Measurements from ENCODE around the gene SMCO2.

The SMCO2 gene

DNA sequence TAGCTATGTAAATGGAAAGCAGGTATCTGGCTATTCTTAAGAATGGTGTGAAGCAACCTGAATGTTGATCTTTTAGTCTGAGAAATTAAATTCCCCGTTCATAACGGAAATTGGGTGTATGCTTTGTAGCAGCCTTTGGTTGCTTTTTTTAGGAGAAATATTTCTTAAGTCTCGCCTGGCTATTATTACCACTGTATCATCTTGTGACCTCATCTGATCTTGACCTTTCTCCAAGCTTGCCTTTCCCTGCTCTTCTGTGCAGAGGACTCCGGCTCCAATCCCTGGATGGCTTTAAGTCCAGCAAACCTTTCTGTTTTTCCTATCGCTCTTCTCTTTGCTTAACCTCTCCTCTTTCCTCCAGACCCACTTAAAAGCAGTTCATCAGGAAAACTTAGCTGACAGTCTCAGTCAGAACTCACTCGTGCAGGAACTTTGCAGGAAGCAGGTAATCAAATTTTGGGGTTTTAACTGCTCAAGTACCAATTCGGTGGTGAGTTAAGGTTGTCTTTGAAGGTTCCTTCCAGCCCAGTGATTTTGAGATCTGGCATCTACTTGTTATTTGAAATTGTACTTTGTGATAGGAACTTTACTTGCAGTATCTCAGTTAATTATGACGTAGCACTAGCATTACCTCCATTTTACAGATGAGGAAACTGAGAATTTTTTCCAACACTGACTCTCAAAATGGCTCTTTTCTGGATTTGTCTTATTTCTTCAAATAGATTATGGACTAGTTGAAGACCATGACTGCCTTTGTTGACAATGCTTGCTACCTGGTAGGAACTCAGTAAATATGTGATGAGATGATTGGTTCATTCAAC, 91.5 kb downstream of the SMCO2 start:
- TF ChIP-seq TAF1 (IDR thresholded peaks at IDR 0.05; ENCODE audit: borderline replicate concordance, insufficient read depth, low read length) (no peak), SIN3A (IDR thresholded peaks at IDR 0.05; ENCODE audit: borderline replicate concordance, insufficient read depth, low read length) (no peak), POLR2AphosphoS5 (IDR thresholded peaks at IDR 0.05; ENCODE audit: low read depth, low read length) (no peak), FOXP2 (optimal IDR thresholded peaks at IDR 0.05; ENCODE audit: borderline replicate concordance, extremely low read depth, extremely low read length, insufficient read depth) (no peak)
- TF ChIP-seq, protein P1, sequence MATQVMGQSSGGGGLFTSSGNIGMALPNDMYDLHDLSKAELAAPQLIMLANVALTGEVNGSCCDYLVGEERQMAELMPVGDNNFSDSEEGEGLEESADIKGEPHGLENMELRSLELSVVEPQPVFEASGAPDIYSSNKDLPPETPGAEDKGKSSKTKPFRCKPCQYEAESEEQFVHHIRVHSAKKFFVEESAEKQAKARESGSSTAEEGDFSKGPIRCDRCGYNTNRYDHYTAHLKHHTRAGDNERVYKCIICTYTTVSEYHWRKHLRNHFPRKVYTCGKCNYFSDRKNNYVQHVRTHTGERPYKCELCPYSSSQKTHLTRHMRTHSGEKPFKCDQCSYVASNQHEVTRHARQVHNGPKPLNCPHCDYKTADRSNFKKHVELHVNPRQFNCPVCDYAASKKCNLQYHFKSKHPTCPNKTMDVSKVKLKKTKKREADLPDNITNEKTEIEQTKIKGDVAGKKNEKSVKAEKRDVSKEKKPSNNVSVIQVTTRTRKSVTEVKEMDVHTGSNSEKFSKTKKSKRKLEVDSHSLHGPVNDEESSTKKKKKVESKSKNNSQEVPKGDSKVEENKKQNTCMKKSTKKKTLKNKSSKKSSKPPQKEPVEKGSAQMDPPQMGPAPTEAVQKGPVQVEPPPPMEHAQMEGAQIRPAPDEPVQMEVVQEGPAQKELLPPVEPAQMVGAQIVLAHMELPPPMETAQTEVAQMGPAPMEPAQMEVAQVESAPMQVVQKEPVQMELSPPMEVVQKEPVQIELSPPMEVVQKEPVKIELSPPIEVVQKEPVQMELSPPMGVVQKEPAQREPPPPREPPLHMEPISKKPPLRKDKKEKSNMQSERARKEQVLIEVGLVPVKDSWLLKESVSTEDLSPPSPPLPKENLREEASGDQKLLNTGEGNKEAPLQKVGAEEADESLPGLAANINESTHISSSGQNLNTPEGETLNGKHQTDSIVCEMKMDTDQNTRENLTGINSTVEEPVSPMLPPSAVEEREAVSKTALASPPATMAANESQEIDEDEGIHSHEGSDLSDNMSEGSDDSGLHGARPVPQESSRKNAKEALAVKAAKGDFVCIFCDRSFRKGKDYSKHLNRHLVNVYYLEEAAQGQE (IDR thresholded peaks at IDR 0.05; ENCODE audit: insufficient read depth in 1 of 2, low read depth in 2 of 2, low read length in 2 of 2), result no peak

DNA sequence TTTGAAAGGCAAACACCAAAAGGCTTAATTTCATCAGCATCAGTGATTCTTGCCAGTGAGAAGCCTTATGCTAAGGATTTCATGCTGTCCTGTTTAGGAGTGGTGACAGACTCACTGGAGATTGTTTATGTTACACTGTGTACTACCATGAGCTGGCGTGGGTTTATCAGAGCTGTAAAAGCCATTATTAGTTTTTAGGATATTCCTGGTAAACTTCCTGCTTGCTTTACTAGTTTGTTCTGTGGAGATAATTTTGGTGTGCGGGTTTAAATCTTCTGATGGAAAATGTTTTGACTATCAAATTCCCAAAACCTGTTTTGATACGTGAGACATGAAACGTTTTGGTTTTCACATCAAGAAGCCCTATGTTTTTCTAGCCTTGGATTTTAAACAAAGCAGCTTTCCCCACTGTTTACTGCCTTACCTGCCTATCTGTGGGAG, 92.7 kb downstream of the SMCO2 start:
- TF ChIP-seq, protein P1 (IDR thresholded peaks at IDR 0.05; ENCODE audit: insufficient read depth in 1 of 2, low read depth in 2 of 2, low read length in 2 of 2), result no peak
- TF ChIP-seq POLR2AphosphoS5 (IDR thresholded peaks at IDR 0.05; ENCODE audit: low read depth, low read length) (no peak), FOXP2 (optimal IDR thresholded peaks at IDR 0.05; ENCODE audit: borderline replicate concordance, extremely low read depth, extremely low read length, insufficient read depth) (no peak), SIN3A (IDR thresholded peaks at IDR 0.05; ENCODE audit: borderline replicate concordance, insufficient read depth, low read length) (no peak), TAF1 (IDR thresholded peaks at IDR 0.05; ENCODE audit: borderline replicate concordance, insufficient read depth, low read length) (no peak)

DNA sequence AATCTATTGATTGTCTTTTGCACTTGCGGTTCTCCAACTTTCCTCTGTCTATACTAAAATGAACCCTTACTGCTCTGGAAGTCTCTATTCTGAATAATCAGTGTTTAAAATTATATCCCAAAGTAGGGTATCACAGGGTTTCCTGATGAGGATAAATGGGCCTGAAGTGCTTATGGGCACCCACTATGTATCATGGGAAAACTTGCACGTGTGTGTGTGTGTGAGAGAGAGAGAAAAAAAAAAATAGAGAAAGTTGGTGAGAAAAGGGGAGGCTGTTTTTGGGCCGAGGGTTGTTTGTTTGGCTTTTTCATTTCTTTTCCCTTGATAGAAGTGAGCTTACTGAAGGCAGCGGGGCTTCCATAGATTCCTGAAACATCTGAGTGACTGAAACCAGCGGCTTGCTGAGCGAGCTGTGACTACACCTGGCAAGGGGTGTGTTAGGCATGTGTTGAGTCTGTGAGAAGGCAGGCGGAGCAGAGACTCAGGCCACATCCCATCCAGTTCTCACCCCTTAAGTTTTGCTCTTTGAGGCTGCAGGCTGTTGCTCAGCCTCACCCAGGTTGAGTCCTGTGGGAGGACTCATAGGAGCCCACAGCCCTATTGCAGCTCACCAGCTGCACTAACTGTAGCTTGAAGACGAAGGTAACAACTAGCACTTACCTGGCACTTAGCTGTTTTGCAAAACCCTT, 94.6 kb downstream of the SMCO2 start:
- no peak for TF ChIP-seq SIN3A (IDR thresholded peaks at IDR 0.05; ENCODE audit: borderline replicate concordance, insufficient read depth, low read length)

DNA sequence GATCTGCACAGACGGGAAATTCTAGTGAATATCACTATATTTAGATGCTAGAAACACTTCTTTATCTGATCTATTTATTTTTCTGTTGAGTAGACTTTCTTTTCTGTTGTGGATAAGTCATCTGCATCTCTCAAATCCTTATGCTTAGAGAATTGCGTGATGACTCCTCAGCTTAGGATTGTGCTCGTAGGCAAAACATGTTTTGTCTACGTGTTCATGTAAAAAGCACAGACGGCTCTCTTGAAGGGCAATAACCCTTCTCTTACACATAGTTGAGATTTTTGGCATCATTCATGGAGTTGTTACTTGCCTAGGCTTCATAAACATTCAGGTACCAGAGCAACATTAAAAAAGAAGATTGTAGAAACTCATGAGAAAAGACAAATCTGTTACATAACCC, 96.1 kb downstream of the SMCO2 start:
- TF ChIP-seq FOXP2 (optimal IDR thresholded peaks at IDR 0.05; ENCODE audit: borderline replicate concordance, extremely low read depth, extremely low read length, insufficient read depth), result no peak
- TF ChIP-seq, protein P1 (IDR thresholded peaks at IDR 0.05; ENCODE audit: insufficient read depth in 1 of 2, low read depth in 2 of 2, low read length in 2 of 2), result no peak
- no peak for TF ChIP-seq POLR2AphosphoS5 (IDR thresholded peaks at IDR 0.05; ENCODE audit: low read depth, low read length)
- no peak for TF ChIP-seq TAF1 (IDR thresholded peaks at IDR 0.05; ENCODE audit: borderline replicate concordance, insufficient read depth, low read length)
- TF ChIP-seq SIN3A (IDR thresholded peaks at IDR 0.05; ENCODE audit: borderline replicate concordance, insufficient read depth, low read length), result no peak

DNA sequence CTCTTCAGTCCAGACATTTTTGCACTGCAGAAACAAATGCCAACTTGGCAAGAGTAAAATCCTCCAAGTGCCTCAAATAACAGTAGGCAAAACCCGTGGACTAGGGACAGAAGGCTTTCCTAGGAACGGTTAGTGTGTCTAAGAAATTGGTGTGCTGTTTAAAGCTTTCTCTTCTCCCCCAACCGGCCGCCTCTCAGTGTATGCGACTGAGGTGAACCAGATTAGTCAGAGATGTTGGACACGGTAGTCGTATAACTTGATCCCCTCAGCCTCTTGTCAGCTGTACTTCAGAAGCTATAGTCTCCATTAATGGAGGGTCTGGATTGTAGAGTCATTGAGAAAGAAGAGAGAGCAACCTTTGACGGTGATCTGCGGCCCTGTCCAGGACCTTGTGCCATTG, 99.1 kb downstream of the SMCO2 start:
- TF ChIP-seq TAF1 (IDR thresholded peaks at IDR 0.05; ENCODE audit: borderline replicate concordance, insufficient read depth, low read length) (no peak), FOXP2 (optimal IDR thresholded peaks at IDR 0.05; ENCODE audit: borderline replicate concordance, extremely low read depth, extremely low read length, insufficient read depth) (no peak), POLR2AphosphoS5 (IDR thresholded peaks at IDR 0.05; ENCODE audit: low read depth, low read length) (no peak), SIN3A (IDR thresholded peaks at IDR 0.05; ENCODE audit: borderline replicate concordance, insufficient read depth, low read length) (no peak)
- TF ChIP-seq, protein P1 (IDR thresholded peaks at IDR 0.05; ENCODE audit: insufficient read depth in 1 of 2, low read depth in 2 of 2, low read length in 2 of 2), result no peak
